OCI-LY3 (cell line): ENCODE results near the gene GRAMD4.

Experiments
- EZH2phosphoT487 ChIP-seq: fragments of 200-600 bp; shearing (Covaris generic); IDR thresholded peaks from 2 replicates; pipeline ENCODE4 v1.6.1; 2018; ENCODE audit warnings: antibody characterized with exemption, mixed run types, low read depth
- TF ChIP-seq, protein P1 (sequence below): fragments of 200-600, 300-600 bp; sonication (generic); IDR thresholded peaks from 2 replicates; pipeline ENCODE4 v1.5.1; 2014; ENCODE audit warnings: antibody characterized with exemption, low read length, low read depth

DNA sequence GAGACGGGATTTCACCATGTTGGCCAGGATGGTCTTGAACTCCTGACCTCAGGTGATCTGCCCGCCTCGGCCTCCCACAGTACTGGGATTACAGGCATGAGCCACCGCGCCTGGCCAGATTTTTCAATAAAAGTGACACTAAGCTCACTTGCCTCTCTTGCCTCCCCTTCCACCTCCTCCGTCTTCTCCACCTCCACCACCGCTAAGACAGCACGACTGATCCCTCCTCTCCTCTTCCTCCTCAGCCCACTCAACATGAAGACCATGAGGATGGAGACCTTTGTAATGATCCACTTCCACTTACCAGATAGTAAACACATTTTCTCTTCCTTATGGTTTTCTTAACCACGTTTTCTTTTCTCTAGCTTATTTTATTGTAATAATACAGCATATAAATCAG is 103.7 kb downstream of the GRAMD4 start:
- TF ChIP-seq, protein P1, sequence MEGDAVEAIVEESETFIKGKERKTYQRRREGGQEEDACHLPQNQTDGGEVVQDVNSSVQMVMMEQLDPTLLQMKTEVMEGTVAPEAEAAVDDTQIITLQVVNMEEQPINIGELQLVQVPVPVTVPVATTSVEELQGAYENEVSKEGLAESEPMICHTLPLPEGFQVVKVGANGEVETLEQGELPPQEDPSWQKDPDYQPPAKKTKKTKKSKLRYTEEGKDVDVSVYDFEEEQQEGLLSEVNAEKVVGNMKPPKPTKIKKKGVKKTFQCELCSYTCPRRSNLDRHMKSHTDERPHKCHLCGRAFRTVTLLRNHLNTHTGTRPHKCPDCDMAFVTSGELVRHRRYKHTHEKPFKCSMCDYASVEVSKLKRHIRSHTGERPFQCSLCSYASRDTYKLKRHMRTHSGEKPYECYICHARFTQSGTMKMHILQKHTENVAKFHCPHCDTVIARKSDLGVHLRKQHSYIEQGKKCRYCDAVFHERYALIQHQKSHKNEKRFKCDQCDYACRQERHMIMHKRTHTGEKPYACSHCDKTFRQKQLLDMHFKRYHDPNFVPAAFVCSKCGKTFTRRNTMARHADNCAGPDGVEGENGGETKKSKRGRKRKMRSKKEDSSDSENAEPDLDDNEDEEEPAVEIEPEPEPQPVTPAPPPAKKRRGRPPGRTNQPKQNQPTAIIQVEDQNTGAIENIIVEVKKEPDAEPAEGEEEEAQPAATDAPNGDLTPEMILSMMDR: no peak
- TF ChIP-seq EZH2phosphoT487: no peak
